Activated CD4-positive, CD25-positive, alpha-beta regulatory T cell (primary cell): Measurements from ENCODE around the gene SLC18B1.

Experiments used
- DNase-seq, 4 experiments: peaks; one replicate each; lab custom pipeline; 2025; lab: John Stamatoyannopoulos, UW

SLC18B1 gene

GRCh38 chr6:132742495-132742894, 55.9 kb downstream of the SLC18B1 start:
- no peak for DNase-seq

- no peak for DNase-seq
These were observed 57.2 kb downstream of the SLC18B1 start for GRCh38 chr6:132741281-132741680.

GRCh38 chr6:132736239-132736638, 62.2 kb downstream of the SLC18B1 start:
- DNase-seq, result no peak

- no peak for DNase-seq
These were observed 63.7 kb downstream of the SLC18B1 start for GRCh38 chr6:132734694-132735236.

GRCh38 chr6:132733814-132734213, 64.6 kb downstream of the SLC18B1 start:
- DNase-seq, result no peak

GRCh38 chr6:132733283-132733682, 65.2 kb downstream of the SLC18B1 start:
- DNase-seq, result no peak

- DNase-seq, result no peak
These were observed 67.4 kb downstream of the SLC18B1 start for GRCh38 chr6:132731086-132731485.

DNA sequence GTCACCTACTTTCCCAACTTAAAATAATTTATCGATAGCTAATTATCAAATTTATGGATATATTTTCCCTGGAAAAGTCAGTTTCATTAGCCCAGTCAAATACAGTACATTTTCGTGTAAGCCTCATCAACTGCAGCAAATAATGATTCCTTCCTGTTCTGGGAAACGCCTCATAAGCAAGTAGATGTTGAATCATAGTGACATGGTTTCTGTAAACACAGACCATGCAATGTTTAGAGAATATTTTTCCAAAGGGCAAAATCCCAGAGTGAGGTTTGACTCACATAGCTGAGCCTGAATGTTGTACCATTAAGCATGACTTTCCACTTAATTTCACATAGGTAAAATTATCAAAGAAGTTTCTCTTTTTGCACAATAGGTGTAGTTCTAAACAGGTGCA, 67.9 kb downstream of the SLC18B1 start:
- no peak for DNase-seq

GRCh38 chr6:132728616-132729015, 69.8 kb downstream of the SLC18B1 start:
- no peak for DNase-seq

DNA sequence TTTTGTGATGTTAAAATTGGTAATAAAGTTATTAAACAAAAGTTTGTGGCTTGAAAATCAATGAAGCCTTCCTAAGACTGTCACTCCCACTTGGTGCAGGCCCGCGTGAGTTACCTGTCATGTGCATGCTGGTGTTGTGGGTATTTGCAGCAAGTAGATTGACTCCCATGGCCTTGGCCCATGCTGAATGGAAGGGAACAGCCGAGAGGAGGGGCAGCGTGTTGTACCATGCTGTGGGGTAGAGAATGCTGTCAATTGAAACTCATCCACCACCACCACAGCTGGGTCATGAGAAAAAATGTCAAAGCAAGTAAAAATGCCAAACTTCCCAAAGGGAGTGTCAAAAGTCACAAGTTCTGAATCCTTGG, 71.8 kb downstream of the SLC18B1 start:
- DNase-seq, result no peak

DNA sequence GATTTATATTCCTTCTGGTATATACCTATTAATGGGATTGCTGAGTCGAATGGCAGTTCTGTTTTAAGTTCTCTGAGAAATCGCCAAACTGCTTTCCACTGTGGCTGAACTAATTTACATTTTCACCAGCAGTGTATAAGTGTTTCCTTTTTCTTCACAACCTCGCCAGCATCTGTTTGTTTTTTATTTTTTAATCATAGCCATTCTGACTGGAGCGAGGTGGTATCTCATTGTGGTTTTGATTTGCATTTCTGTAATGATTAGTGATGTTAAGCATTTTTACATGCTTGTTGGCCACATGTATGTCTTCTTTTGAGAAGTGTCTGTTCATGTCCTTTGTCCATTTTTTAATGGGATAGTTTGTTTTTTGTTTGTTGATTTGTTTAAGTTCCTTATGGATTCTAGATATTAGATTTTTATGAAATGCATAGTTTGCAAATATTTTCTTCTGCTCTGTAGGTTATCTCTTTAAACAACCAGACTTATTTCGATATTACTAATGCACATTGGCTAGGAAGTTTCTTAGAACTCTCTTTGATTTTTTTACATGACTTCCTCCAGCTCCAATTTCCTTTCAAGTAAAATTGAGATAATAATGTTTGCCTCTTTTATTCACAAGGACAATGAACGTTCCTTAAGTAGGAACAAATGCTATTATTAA, 72.4 kb downstream of the SLC18B1 start:
- no peak for DNase-seq

DNA sequence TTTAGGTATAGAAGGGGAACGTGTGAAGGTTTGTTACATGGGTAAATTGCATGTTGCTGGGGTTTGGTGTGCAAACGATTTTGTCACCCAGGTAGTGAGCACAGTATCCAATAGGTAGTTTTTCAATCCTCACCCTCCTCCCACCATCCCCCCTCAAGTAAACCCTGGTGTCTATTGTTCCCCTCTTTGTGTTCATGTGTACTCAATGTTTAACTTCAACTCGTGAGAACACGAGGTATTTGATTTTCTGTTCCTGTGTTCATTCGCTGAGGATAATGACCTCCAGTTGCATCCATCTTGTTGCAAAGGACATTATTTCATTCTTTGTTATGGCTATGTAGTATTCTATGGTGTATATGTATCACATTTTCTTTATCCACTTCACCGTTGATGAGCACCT, 73.0 kb downstream of the SLC18B1 start:
- no peak for DNase-seq

DNA sequence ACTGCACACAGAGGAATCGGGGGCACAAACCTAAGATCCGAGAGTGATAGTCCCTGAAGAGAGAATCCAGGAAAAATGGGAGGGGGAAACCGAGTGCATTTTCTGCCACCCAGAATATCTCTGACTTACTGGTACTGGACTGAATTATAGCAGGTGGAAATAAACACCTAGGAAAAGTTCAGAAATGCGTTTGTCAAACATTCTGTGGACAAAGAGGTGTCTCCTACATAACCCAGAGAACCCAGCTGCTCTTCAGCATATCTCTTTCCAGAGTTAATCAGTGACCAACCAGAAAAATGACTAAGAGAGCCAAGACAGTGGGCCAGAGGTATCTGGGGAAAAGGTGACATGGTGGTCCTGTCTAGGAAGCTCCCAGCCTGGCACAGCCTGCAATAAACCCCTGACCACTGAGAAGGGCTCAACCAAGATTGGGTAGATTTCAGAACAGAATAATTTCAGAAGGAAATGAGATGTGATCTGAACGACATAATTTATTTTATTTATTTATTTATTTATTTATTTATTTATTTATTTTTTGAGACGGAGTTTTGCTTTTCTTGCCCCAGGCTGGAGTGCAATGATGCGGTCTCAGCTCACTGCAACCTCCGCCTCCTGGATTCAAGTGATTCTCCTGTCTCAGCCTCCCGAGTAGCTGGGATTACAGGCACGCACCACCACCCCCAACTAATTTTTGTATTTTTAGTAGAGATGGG, 78.5 kb downstream of the SLC18B1 start:
- no peak for DNase-seq
